Ectodermal cell (in vitro differentiated cells): Measurements from ENCODE around the gene ZFAND2B.

Experiments
- H3K27ac ChIP-seq: 2 replicates; pipeline ENCODE4 v1.7.0; 2013; ENCODE audit warnings: mild to moderate bottlenecking, low read depth, low read length; ENCODE audit not compliant: insufficient read depth, poor library complexity, severe bottlenecking
- H3K27me3 ChIP-seq: 2 replicates; pipeline ENCODE4 v1.7.0; 2013; ENCODE audit warnings: mild to moderate bottlenecking, low read length; ENCODE audit not compliant: insufficient read depth, control insufficient read depth, poor library complexity, severe bottlenecking
- H3K36me3 ChIP-seq: one replicate; pipeline ENCODE4 v1.7.0; 2013; ENCODE audit warnings: low read length; ENCODE audit not compliant: control insufficient read depth, insufficient read depth
- H3K4me1 ChIP-seq: one replicate; pipeline ENCODE4 v1.7.0; 2013; ENCODE audit warnings: low read length; ENCODE audit not compliant: control insufficient read depth, insufficient read depth
- H3K4me3 ChIP-seq: 2 replicates; pipeline ENCODE4 v1.7.0; 2013; ENCODE audit warnings: low read depth, low read length, control low read depth; ENCODE audit not compliant: insufficient read depth
- H3K9me3 ChIP-seq: 2 replicates; pipeline ENCODE4 v1.7.0; 2013; ENCODE audit warnings: mild to moderate bottlenecking, low read length, moderate library complexity; ENCODE audit not compliant: control insufficient read depth
- WGBS, 2 experiments: methylation state at CpG; one replicate each; pipeline ENCODE4 v1.1.7; 2013; ENCODE audit warnings: missing lambda C conversion rate in 2 of 2; 5-methylcytosine and 5-hydroxymethylcytosine counted together

Gene ZFAND2B

DNA sequence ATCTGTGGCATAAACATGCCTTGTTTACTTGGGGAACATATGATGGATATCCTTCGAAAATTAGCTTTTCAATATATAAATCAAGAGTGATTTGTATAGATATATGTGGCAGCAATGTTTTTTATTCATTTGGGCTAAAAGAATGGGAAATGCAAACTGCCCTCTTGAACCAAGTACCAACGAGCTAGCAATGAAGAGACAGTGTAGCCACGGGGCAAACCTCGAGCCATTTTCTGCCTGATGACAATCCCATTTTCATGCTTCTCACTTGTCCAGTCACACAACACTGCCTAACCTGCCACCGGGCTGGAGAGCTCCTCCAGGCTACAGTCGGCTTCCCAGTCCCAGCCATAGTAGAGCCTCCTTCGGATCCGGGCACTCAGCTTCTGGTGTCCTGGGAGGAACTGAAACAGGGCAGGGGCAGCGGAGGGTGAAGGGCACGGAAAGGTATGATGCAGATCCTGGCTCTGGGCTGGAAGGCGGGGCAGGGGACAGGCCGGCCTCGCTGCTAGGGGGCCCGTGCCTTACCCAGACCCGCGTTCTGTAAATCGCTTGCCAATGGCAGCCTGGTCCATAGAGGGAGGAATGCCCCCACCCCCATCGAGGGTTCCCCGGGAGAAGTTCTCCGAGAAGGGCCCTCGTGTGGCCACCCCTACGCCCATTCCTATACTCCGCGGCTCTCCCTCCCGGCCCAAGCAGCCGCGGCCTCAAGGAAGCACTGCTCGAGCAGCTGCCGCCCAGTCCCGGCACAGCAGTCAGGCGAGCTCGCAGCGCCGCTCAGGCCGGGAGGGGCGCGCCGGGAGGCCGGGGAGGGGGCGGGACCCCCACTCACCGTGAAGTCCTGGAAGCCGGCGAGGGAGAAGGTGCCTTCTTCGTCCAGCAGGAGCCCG is 30.4 kb upstream of the ZFAND2B start:
- H3K4me1 ChIP-seq, result peaks cover 15% of the 10 kb centered on the region
- peaks cover 16% of the 10 kb centered on the region for H3K36me3 ChIP-seq
- H3K9me3 ChIP-seq, result no peaks in the 10 kb centered on the region
- H3K27ac ChIP-seq, result no peak overlapping the region
- WGBS, 2 experiments, result 4 to 5% methylated on average over 45 of the region's 45 CpGs
- H3K4me3 ChIP-seq, result peak overlapping the region; percentile 88
- H3K27me3 ChIP-seq, result no peaks in the 10 kb centered on the region

- WGBS, 2 experiments, result 0 to 1% methylated on average over 67 to 69 of the region's 69 CpGs
- no peaks in the 10 kb centered on the region for H3K9me3 ChIP-seq
- H3K4me1 ChIP-seq, result peaks cover 15% of the 10 kb centered on the region
- H3K27me3 ChIP-seq, result no peaks in the 10 kb centered on the region
- peak within 1 kb of the TSS; percentile 67 for H3K27ac ChIP-seq
- peak within 1 kb of the TSS; percentile 88 for H3K4me3 ChIP-seq
- H3K36me3 ChIP-seq, result peaks cover 24% of the 10 kb centered on the region
Measured at GRCh38 chr2:219176818-219177551, 29.6 kb upstream of the ZFAND2B start, which contains the start of gene CNPPD1. Gene CNPPD1, minus strand, starts transcription at chr2:219176925. Its CDS starts 97 bp downstream, at chr2:219176828.

DNA sequence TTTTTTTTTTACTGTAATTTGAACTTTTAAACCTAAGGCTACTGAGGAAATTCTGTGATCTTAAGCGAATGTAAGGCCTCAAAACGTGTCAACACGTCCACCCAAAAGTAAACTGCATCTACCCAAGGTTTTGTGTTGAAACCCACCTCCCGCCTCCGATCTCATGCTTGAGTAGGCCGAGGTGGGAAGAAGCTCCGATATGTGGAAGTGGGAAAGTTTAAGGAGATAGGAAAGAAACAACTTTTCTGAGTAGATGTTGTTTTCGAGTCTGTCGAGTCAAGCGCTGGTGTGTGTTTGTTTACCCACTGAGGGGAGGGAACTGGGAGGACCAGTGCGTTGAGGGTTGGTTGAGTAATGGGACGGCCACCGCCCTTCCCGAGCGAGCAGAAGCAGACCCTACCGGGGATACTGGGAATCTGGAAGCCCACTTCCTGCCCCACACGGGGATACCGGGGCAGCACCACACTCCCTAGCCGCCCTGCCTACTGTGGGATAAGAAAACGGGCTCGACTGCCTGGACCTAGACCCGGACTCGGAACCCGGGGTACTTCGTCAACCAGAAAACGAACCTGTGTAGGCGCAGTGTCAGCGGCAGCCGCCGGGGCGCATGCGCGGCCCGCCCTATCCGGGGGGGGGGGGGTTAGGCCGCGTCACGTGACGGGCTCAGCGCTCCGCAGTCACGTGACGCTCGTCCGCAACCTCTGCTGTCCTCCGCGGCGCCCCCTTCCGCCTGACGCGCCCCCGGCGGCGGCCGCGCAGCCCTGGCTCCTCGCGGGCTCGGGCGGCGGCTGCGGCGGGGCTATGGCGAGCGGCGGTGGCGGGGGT is 28.8 kb upstream of the ZFAND2B start, which contains the start of gene RETREG2:
Gene RETREG2 (plus strand): TSS at position 724 of the 825 bp plus-strand sequence. CDS start 78 bp downstream, at position 802.
- Histone ChIP-seq H3K27me3 (no peaks in the 10 kb centered on the region), H3K9me3 (no peaks in the 10 kb centered on the region), H3K36me3 (peaks cover 32% of the 10 kb centered on the region), H3K27ac (peak within 1 kb of the TSS; percentile 67), H3K4me1 (peaks cover 15% of the 10 kb centered on the region), H3K4me3 (peak within 1 kb of the TSS; percentile 88)
- 0 to 1% methylated on average over 67 of the region's 67 CpGs for WGBS, 2 experiments

DNA sequence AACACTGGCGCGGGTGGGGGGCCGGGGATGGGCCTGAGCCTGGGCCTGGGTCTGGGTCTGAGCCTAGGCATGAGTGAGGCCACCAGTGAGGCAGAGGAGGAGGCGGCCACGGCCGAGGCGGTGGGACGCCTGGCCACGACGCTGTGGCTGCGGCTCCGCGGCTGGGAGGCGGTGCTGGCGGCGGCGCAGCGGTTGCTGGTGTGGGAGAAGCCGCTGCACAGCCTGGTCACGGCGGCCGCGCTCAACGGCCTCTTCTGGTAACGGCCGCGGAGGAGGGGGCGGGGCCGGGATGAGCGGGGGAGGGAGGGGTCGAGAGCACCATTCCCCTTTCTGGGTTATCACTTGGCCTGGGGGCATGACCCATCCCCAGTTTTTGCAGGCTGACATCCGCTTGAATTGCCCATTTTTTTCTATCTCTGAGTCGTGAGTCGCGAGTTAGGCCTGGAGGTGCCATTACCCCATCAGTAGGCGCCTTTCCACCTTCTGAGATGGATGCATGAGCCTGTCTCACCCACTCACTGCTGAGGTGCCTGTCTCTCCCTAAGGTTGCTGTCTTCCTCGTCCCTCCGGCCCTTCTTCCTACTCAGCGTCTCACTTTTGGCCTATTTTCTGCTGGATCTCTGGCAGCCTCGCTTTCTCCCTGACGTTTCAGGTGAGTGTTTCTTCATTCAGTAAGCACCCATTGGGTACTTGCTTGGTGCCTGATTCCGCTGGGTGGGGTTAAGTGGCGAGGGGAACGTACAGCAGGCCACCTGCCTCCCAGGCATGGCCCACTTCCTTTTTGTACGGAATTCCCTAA is 28.0 kb upstream of the ZFAND2B start:
- Histone ChIP-seq H3K27me3 (no peaks in the 10 kb centered on the region), H3K9me3 (no peaks in the 10 kb centered on the region), H3K4me3 (peak overlapping the region; percentile 88), H3K27ac (no peak overlapping the region), H3K36me3 (peaks cover 35% of the 10 kb centered on the region), H3K4me1 (peaks cover 15% of the 10 kb centered on the region)
- 9% methylated on average over 45 of the region's 45 CpGs for WGBS, 2 experiments

- Histone ChIP-seq H3K36me3 (peaks cover 35% of the 10 kb centered on the region), H3K27me3 (no peaks in the 10 kb centered on the region), H3K4me3 (no peak overlapping the region), H3K27ac (no peak overlapping the region), H3K9me3 (no peaks in the 10 kb centered on the region), H3K4me1 (peaks cover 15% of the 10 kb centered on the region)
- WGBS, 2 experiments, result 95 to 97% methylated on average over 9 of the region's 9 CpGs
Measured at GRCh38 chr2:219179601-219180465, 26.7 kb upstream of the ZFAND2B start.

DNA sequence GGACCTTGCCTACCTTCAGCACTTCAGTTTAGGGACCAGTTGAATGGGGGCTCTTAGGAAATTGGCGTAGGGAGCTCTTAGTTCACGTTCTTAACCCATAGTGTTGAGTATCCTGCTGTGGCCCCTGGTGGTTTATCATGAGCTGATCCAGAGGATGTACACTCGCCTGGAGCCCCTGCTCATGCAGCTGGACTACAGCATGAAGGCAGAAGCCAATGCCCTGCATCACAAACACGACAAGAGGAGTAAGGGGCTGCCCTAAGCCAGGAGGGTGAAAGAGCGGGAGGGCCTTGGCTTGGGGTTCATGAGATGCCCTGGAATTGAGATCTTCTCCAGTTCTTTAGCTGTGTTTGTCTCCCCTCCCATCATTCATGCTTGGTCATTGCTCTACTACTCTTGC is 25.6 kb upstream of the ZFAND2B start:
- Histone ChIP-seq H3K36me3 (peaks cover 35% of the 10 kb centered on the region), H3K27ac (no peak overlapping the region), H3K27me3 (no peaks in the 10 kb centered on the region), H3K4me1 (peaks cover 12% of the 10 kb centered on the region), H3K4me3 (no peak overlapping the region), H3K9me3 (no peaks in the 10 kb centered on the region)
- WGBS, 2 experiments, result 93 to 95% methylated on average over 5 of the region's 5 CpGs

- no peaks in the 10 kb centered on the region for H3K9me3 ChIP-seq
- WGBS, 2 experiments, result 91 to 96% methylated on average over 6 of the region's 6 CpGs
- H3K36me3 ChIP-seq, result peaks cover 35% of the 10 kb centered on the region
Measured at GRCh38 chr2:219181531-219181930, 25.1 kb upstream of the ZFAND2B start.

GRCh38 chr2:219182331-219183150 is 24.0 kb upstream of the ZFAND2B start:
- Histone ChIP-seq H3K4me1 (peaks cover 9% of the 10 kb centered on the region), H3K27me3 (no peaks in the 10 kb centered on the region), H3K36me3 (peaks cover 35% of the 10 kb centered on the region), H3K27ac (no peak overlapping the region), H3K4me3 (no peak overlapping the region), H3K9me3 (no peaks in the 10 kb centered on the region)
- WGBS, 2 experiments, result 94% methylated on average over 8 of the region's 8 CpGs

More at GRCh38 chr2:219181531-219181930, 25.1 kb upstream of the ZFAND2B start:
- Histone ChIP-seq H3K27me3 (no peaks in the 10 kb centered on the region), H3K4me1 (peaks cover 9% of the 10 kb centered on the region), H3K27ac (no peak overlapping the region), H3K4me3 (no peak overlapping the region)
